ENCODE data around the gene AMT.
A peak's percentile ranks its signal among the peaks of the same experiment; 100 is the strongest.
"Not testable (repeated sequence)": the region's sequence is repeated elsewhere in the genome, so short reads cannot be mapped to it uniquely, and the experiment has no call there.

The AMT gene

GRCh38 chr3:49412632-49413337 lies 9.5 kb downstream of the AMT start:
- peak overlapping the region; percentile 95 for H3K4me3 ChIP-seq (ENCODE audit: low read length)
- DNase-seq (ENCODE audit: low read depth) = no peak
- no peak for TF ChIP-seq CTCF (conservative IDR thresholded peaks at IDR 0.05; ENCODE audit: low read length)

GRCh38 chr3:49411968-49412631 lies 10.2 kb downstream of the AMT start, which contains the start of the genes RHOA and TCTA:
Gene RHOA, minus strand, starts transcription at chr3:49411976. Its CDS starts 36,387 bp downstream, at chr3:49375589.
Gene TCTA, plus strand, starts transcription at chr3:49412423. Its CDS starts 4 bp downstream, at chr3:49412427.
- no peak for TF ChIP-seq CTCF (conservative IDR thresholded peaks at IDR 0.05; ENCODE audit: low read length)
- peak within 1 kb of the TSS; percentile 95 for H3K4me3 ChIP-seq (ENCODE audit: low read length)
- DNase-seq (ENCODE audit: low read depth) = peak; percentile 100

- no peak for TF ChIP-seq CTCF (conservative IDR thresholded peaks at IDR 0.05; ENCODE audit: low read length)
- H3K4me3 ChIP-seq (ENCODE audit: low read length) = peak overlapping the region; percentile 85
- DNase-seq (ENCODE audit: low read depth) = peak; percentile 36
These were observed 10.7 kb downstream of the AMT start for GRCh38 chr3:49411535-49411967.

- H3K4me3 ChIP-seq (ENCODE audit: low read length) = peak overlapping the region; percentile 85
- DNase-seq (ENCODE audit: low read depth) = no peak
- no peak for TF ChIP-seq CTCF (conservative IDR thresholded peaks at IDR 0.05; ENCODE audit: low read length)
These were observed 11.3 kb downstream of the AMT start for GRCh38 chr3:49410846-49411534.

- DNase-seq (ENCODE audit: low read depth) = no peak
- TF ChIP-seq CTCF (conservative IDR thresholded peaks at IDR 0.05; ENCODE audit: low read length) = no peak
- H3K4me3 ChIP-seq (ENCODE audit: low read length) = peak overlapping the region; percentile 85
These were observed 12.0 kb downstream of the AMT start for GRCh38 chr3:49410066-49410845.

- H3K4me3 ChIP-seq (ENCODE audit: low read length) = no peak overlapping the region
- DNase-seq (ENCODE audit: low read depth) = no peak
- no peak for TF ChIP-seq CTCF (conservative IDR thresholded peaks at IDR 0.05; ENCODE audit: low read length)
These were observed 15.4 kb downstream of the AMT start for GRCh38 chr3:49406571-49407565.

GRCh38 chr3:49405570-49405969 lies 16.7 kb downstream of the AMT start:
- H3K4me3 ChIP-seq (ENCODE audit: low read length); DNase-seq (ENCODE audit: low read depth): not testable (repeated sequence)

Data from AG10803 (cell line).